HL-60 (cell line): ENCODE measurements around the gene STT3B.

Source experiments
- DNase-seq, 2 experiments: peaks; one replicate each; pipeline ENCODE4 v3.0.0-alpha.2; 2010 to 2020; ENCODE audit warnings: low read depth in 1 of 2, low spot score in 1 of 2
- H3K27ac ChIP-seq: fragments of 250-450 bp; sonication (Bioruptor Pico); replicated peaks from 2 replicates; pipeline ENCODE4 v1.5.1; 2020; ENCODE audit warnings: mild to moderate bottlenecking, moderate library complexity
- H3K27me3 ChIP-seq: fragments of 250-450 bp; sonication (Bioruptor Pico); 2 replicates; pipeline ENCODE4 v1.5.1; 2021; ENCODE audit warnings: mild to moderate bottlenecking, moderate library complexity; ENCODE audit not compliant: insufficient read depth, poor library complexity, severe bottlenecking
- H3K4me3 ChIP-seq: replicated peaks from 2 replicates; pipeline ENCODE4 v1.5.1; 2011; ENCODE audit warnings: mild to moderate bottlenecking, control low read depth, low read length; ENCODE audit not compliant: insufficient read depth
- CTCF ChIP-seq: IDR thresholded peaks from one replicate; pipeline ENCODE4 v1.5.1; 2011; ENCODE audit warnings: low read length, control low read depth, inconsistent platforms; ENCODE audit not compliant: insufficient read depth
- GABPA ChIP-seq: IDR thresholded peaks from 2 replicates; pipeline ENCODE4 v1.6.1; 2012; ENCODE audit warnings: low read depth
- POLR2AphosphoS5 ChIP-seq: IDR thresholded peaks from 2 replicates; pipeline ENCODE4 v1.6.1; 2012; ENCODE audit warnings: low read depth
- REST ChIP-seq: IDR thresholded peaks from 2 replicates; pipeline ENCODE4 v1.6.1; 2012; ENCODE audit warnings: low read depth; ENCODE audit not compliant: insufficient replicate concordance
- SPI1 ChIP-seq: IDR thresholded peaks from 2 replicates; pipeline ENCODE4 v1.6.1; 2012; ENCODE audit warnings: low read depth, mild to moderate bottlenecking, borderline replicate concordance

The STT3B gene

GRCh38 chr3:31562525-31562924 lies 29.8 kb downstream of the STT3B start:
- peak in 1 of 2 experiments; percentile 14 for DNase-seq
- TF ChIP-seq SPI1 (no peak), GABPA (no peak), CTCF (no peak), POLR2AphosphoS5 (no peak), REST (no peak)
- Histone ChIP-seq H3K27me3 (no peaks in the 10 kb centered on the region), H3K27ac (no peak overlapping the region), H3K4me3 (no peak overlapping the region)

- TF ChIP-seq SPI1: no peak
- TF ChIP-seq CTCF: no peak
- TF ChIP-seq POLR2AphosphoS5: no peak
- TF ChIP-seq REST: no peak
- no peak for TF ChIP-seq GABPA
- no peaks in the 10 kb centered on the region for H3K27me3 ChIP-seq
- H3K27ac ChIP-seq: no peak overlapping the region
- no peak overlapping the region for H3K4me3 ChIP-seq
- peak in 1 of 2 experiments; percentile 42 for DNase-seq
These were observed 32.6 kb downstream of the STT3B start for GRCh38 chr3:31565288-31565687.

GRCh38 chr3:31567036-31567435 lies 34.3 kb downstream of the STT3B start:
- no peaks in the 10 kb centered on the region for H3K27me3 ChIP-seq
- no peak for TF ChIP-seq CTCF
- TF ChIP-seq POLR2AphosphoS5: no peak
- TF ChIP-seq REST: no peak
- TF ChIP-seq SPI1: no peak
- TF ChIP-seq GABPA: no peak
- DNase-seq: no peak
- no peak overlapping the region for H3K27ac ChIP-seq
- H3K4me3 ChIP-seq: no peak overlapping the region
